DLD1 (cell line): ENCODE measurements around the gene CROCC2.

ENCODE experiments used
- in situ Hi-C: cut with HindIII; loops from 2 replicates; pipeline ENCODE4 v1.10.0; 2017; ENCODE audit warnings: low sequenced_read_pairs

CROCC2 gene

DNA sequence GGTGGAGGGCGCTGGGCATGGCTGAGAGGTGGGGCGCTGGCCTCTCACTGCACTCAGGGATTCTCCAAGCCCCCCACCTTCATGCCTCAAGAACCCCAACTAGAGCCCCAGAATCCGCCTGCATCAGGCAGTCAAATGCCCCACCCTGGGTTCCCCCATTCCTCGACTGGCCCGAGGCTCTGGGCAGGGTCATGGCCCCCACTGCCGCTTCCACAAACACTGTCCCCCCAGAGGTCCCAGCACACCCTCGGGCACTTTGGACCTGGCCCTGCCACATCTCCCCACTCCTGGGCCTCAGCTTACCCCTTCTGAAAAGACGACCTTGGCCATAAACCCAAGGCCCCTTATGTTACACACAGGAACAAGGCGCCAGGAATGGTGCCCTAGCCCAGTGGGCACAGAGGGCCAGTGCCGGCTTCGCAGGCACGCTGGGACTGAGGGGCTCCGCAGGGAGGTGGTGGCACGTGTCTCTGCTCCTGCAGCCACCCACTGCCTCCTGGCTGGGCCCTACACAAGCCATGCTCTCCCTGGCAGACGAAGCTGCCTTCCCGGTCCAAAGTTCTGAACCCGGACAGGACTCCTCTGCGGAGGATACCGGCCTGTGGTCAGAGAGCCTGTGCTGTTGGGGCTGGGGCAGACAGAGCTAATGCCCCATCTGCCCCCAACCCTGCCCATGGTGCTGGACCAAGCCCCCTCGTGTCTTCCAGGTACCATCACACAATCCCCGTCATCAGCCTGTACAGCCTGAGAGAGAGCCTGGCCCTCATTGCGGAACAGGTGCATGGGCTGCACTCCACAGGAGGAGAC is 30.7 kb upstream of the CROCC2 start:
- in situ Hi-C loops = no loop called here

DNA sequence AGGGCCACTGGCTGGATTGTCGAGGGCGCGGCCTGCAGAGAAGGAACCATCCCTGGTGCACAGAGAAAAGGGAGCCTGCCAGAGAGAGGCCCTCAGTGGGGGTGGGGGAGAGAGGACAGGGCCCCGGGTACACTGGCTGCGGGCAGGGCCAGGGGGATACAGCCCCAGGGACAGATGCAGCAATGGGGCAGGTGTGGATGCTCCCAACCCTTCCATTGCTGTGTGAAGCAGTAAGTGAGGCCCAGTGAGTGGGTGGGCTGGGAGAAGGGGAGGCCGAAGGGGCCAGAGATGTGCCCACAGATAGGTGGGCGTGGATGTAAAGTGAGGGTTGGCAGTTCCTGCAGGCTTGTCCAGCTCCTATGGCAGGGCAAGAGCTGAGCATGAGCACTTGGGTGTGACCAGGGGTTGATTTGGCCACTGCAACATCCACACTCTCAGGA is 30.1 kb upstream of the CROCC2 start:
- in situ Hi-C loops = no loop called here

DNA sequence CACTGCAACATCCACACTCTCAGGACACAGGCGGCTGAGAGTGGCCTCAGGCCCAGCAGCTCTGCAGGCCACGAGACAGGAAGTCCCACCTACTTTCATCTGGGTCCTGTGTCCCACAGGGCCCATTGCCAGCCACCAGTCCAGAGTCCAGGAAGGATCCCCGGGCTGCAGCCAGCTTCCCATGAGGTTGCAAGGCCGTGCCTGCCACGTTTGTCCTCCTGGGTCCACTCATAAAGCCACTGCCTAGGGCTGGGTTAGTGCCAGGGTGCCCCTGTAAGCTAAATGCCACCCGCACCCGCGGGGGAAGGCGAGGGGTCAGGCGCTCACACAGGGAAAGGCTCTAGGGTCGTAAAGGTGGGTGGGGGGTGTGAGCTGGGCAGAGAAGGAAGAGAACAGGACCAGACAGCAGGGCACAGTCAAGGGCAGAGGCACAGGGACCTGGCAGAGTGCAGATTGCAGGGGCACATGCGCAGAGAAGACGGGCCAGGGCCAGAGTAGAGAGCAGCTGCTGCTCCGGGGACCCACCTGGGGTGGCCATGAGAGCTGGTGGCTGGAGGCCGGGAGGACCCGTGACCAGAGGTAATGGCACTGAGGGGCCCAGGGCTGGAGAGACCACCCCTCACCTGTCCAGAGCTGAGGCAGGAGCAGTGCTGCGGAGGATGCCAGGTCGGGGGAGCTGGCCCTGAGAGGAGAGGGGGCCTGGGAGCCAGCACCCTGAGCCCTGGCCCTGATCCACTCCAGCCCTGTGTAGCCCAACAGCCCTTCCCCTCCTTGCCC is 29.5 kb upstream of the CROCC2 start:
- in situ Hi-C loops = no loop called here

GRCh38 chr2:240877460-240878340 is 28.4 kb upstream of the CROCC2 start:
- in situ Hi-C loops = no loop called here

DNA sequence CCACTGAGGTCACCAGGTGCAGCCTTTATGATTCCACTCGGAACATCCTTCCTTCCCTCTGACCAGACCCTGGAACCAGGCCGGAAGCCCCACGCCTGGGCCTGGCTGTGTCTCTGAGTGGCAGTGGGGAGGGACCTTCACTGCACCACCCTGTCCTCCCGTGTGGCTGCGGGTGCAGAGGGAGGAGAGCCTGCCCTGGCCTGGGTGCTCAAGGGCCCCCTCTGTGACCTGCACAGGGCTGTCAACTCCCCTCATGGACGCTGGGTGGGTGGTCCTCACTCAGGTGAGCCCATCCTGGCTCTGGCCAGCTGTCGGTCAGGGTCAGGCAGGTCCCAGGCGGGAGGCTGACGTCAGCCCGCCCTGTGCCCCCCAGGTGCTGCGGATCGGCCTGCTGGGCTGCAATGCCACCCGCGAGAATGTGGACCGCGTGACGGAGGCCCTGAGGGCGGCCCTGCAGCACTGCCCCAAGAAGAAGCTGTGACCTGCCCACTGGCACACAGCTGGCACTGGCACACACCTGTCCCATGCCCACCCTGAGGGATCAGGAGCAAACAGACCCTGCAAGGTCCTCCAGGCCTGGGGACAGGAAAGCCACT is 27.7 kb upstream of the CROCC2 start:
- in situ Hi-C loops = no loop called here

DNA sequence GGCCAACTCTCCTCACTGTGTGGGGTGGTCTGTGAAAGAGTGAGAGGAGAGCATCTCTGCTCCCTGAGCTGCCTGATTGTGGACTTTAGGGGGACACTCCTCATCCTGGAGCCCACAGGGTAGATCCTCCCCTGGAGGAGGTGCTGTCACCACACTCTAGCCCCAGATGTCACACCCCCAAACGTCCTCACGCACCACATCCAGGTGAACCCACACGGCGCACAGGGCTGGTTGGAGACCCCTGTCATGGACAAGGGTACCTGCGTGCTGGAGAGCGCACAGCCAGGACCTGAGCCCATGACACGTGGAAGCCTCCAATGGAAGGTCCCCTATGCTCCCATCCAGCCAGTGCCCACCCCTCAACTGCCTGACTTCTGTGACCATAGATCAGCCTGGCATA is 27.0 kb upstream of the CROCC2 start:
- in situ Hi-C loops = no loop called here

DNA sequence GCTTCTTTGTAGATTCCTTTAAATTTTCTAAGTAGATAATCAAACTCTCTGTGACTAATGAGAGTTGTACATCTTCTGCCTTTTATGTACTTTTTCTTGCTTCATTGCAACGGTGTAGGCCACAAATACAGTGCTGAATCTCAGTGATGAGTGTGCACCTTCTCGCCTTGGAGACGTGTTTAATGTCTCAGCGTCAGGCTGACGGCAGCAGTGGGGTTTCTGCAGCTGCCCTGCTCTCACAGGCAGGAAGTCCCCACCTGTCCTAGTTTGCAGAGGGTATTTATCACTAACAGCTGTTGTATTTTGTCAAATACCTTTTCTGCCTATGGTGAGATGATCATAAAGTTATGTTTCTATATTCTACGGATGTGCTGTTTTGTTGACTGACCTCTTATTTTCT is 24.2 kb upstream of the CROCC2 start:
- in situ Hi-C loops = no loop called here

DNA sequence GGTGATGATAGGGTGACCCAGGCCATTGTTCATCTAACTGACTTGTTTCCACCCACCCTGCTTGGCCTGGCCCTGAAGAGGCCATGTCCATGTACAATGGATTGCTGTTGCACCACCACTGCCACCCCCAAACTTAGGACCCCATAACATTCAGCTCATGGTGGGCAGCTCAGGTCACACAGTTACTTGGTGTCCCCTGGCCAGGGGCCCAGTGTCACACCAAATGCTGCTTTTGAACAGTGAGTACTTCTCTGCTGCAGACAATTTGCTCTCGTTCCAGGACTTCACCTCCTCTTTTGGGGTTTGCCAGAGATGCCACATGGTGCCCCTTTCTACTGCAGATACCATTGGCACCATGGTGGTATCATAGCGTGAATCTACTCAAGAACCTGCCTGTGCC is 21.9 kb upstream of the CROCC2 start:
- in situ Hi-C loops = no loop called here

- in situ Hi-C loops = no loop called here
Observed at GRCh38 chr2:240884745-240885144, 21.4 kb upstream of the CROCC2 start.

GRCh38 chr2:240885566-240885965 is 20.6 kb upstream of the CROCC2 start:
- in situ Hi-C loops = no loop called here

- in situ Hi-C loops = no loop called here
Observed at GRCh38 chr2:240886023-240886565, 20.0 kb upstream of the CROCC2 start.

DNA sequence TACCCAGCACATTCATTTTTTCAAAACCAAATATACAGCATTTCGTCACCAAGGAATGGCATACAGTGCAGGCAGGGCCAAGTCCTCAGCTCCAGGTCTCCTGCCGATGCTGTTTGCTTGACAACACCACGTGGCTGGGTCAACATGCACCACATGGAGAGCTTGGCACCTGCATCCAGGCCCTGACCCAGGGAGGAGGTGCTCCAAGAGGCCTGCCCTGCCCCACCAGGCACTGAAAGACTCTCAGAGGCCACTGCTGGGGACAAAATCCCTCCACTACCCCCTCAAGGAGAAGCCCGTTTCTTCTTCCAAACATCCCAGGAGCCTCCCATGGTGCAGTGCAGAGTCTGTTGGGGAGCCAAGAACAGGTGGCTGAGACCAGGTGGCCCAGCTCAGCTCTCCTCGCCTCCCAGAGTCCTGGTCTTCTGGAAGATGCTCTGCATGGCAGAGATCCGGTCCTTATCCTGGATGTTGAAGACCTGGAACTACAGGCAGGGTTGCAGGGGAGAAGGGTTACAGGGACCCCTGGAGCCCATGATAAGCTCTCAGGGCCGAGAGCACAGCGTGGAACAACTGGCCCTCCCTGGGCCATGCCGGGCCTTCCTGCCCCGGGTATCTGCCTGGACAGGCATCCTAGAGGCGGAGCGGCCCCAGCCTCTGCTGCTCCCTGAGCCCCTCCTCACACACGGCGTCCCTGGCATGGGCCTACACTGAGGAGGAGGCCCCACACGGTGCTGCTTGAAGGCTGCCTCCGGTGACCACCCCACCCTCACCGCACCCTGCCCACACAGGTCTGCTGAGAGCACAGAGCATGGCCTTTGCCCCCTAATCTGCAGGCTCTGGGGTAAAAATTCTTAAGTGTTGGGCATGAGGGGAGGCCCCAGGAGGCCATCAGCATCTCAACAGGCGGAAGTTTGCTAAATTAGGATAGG is 19.2 kb upstream of the CROCC2 start:
- in situ Hi-C loops = no loop called here

GRCh38 chr2:240887631-240888030 is 18.5 kb upstream of the CROCC2 start:
- in situ Hi-C loops = no loop called here

DNA sequence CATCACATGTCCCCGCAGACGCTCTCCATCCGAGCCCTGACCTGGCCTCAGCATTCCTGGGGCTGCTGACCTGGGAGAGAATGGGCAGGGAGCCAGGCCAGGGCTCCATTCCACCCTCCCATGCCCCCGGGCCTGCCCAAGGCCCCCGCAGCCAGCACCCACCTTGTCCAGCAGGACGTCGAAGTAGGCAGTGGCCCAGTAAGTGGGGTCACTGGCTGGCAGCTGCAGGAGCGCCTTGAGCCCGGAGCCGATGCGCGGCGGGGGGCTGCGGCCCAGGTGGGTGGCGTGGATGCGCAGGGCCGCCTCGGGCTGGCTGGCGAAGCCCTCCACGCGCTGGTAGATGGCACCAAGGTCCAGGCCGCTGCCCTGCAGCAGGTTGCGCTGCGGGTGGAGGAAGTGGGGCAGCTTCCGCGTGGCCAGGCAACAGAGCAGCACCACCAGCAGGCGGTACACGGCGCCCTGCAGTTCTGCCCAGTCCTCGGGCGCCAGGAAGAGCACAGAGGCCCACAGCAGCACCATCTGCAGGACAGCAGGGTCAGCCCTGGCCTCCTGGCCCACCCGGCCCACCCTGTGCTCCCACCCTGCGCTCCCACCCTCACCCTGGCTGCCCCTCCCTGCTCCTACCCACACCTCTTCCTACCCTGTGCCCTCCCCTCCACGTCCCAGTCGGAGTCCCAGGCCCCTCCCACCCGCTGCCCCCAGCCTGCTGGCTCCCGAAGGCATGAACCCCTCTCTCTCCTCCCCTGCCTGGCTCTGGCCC is 17.8 kb upstream of the CROCC2 start:
- in situ Hi-C loops = no loop called here

DNA sequence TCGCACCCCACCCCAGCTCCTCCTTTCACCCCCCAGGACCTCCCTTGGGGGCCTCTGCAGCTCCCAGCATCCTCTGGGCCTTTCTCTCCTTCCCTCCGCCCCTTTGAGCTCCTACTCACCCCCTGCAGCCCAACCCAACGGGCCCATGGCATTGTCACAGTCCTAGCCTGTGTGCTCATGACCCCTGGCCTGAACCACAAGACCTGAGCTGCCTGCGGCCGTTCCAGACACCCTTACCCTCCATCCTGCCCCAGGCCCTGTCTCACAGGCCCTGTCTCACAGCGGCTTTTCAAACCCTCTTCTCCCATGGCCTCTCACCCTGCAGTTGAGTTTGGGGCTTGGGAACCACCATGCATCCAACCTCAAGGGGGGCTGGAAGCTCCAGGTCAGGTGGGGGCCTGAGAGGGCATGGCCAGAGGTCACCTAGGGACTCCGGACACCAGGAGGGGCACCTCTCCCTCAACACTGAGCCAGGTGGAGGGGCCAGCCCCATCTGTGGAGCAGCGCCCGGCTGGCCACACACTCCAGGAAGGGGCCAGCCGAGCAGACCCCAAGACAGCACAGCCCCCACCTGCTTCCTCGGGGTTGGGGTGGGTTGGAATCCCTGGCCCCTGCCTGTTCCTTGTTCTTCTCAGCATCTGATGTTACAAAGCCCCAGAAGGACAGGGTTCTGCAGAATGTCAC is 17.1 kb upstream of the CROCC2 start:
- in situ Hi-C loops = no loop called here

DNA sequence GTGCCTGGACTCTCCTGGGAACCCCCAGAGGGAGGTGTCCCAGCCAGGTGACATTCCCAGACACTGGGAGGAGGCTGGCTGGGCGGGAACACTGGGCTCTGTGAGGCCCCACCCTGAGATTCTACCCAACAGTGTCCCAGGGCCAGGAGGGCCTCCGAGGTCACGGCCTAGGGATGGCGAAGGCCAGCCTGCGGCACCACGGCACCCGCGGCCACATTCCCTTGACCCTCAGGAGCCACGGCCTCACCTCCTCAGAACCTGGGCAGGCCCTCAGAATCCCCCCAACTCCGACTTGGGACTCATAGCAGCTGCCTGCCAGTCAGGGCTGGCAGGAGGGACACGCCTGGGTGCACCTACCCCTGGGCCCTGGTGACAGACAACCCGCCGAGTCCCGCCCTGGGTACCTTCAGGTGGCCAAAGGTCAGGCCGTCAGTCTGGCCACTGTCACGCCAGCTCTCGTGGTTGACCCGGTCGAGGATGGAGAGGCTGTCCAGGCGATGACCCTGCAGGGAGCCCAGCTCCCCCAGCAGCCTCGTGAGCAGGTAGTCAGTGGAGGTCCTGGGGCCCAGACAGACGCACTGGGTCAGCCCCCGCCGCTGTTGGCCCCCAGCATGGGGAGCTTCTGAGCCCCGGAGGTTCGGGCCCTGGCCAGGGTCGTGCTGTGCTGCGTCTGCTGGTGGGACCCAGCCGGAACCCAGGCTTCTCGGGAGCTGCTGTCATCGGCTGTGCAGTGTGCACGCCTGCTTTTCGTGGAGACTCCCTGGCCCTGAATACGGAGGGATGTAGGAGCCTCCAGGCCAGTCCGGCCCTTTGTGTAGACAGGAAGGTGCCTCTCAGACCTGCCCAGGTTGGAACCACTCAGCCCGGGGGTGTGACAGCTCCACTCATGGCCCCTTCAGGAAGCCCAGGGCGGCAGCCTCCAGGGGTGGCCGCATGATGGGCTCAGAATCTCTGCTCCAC is 16.3 kb upstream of the CROCC2 start:
- in situ Hi-C loops = no loop called here

DNA sequence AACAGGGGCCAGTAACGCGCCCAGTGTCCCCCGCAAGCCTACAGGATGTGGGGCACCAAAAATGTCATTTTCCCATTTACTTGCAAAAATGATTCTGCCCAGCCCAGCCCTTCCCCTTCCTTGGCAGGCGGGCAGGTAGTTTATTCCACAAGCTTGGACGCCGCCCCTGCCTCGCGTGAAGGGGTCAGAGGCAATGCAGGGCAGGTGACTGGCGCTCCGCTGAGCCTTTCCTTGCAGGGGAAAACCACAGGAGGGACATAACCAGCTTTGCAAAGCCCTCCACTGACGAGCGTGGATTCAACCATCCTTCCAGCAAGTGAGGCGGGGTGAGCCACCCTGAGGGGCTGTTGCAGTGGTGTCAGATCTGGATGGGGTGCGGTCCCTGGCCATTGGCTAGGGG is 15.4 kb upstream of the CROCC2 start:
- in situ Hi-C loops = no loop called here
